H1 (cell line): ENCODE measurements around the gene SYTL5. TPM values are rescaled to one million over a fixed set of nuclear protein-coding genes. Genes with fewer than 3 reads are reported as not detected.

ENCODE experiments used
- BCL11A ChIP-seq, 2 experiments: IDR thresholded peaks; one replicate each; pipeline ENCODE4 v1.6.1; 2011; ENCODE audit warnings: low read depth in 2 of 2, low read length in 2 of 2, mild to moderate bottlenecking in 2 of 2
- JUN ChIP-seq: IDR thresholded peaks from 2 replicates; pipeline ENCODE4 v1.6.1; 2011; ENCODE audit warnings: low read depth, mild to moderate bottlenecking, improper control_type of control experiment, low read length
- KDM4A ChIP-seq: IDR thresholded peaks from one replicate; pipeline ENCODE4 v1.7.1; 2012; ENCODE audit warnings: low read depth, mild to moderate bottlenecking, moderate library complexity, low read length, inconsistent platforms; ENCODE audit not compliant: severe bottlenecking
- polyA plus RNA-seq, 7 experiments: library from polyadenylated mRNA; depleted of rRNA in 3 of 7; stranded (reverse) in 5 of 7; unstranded in 2 of 7; fragments of >200 nt in 5 of 7; fragments of 200-250 nt in 2 of 7; gene quantifications; 1 replicate in 5 of 7; 2 replicates in 1 of 7; 4 replicates in 1 of 7; pipeline versions ENCODE4 v1.2.1 to v1.2.3, GENCODE V29; 2011 to 2013; ENCODE audit warnings: missing spikeins in 2 of 7, mixed read lengths in 2 of 7
- total RNA-seq: library from RNA; stranded (reverse); fragmentation: NEBNext Ultra II Directional; extraction: Animal tissue kit (Norgen Biotek cat#: 25700); gene quantifications from 2 replicates; pipeline ENCODE4 v1.2.1, GENCODE V29; 2021

Gene SYTL5
- total and polyA plus RNA-seq, 2 of the 8 experiments (the other 6 are each of a cell fraction or from before 2014, with no cell fraction given) = 0.15 to 0.52 TPM

DNA sequence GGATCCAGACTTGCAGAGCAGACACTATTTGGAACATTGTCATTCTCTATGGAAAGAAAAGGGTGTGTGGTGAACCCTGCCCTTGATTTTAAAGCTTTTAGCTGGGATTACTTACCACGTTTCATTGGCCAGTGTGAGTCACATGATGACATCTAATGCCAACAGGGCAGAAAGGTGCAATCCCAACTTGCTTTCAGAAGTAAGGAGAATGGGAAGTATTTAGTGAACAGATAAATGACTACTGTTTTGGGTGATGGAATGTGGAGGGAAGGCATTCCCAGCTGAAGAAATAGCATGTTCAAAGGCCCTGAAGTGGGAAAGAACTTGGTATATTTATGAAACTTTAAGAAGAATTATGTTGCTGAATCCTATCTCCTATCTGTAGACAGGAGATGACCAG, 44.5 kb downstream of the SYTL5 start (continued):
- TF ChIP-seq JUN (no peak), KDM4A (no peak), BCL11A (IDR thresholded peaks at IDR 0.05; ENCODE audit: low read depth in 2 of 2, low read length in 2 of 2) (no peak)
- TF ChIP-seq, all 59 proteins: peak for 0
